Body of pancreas (tissue), 4 donors: ENCODE measurements around the gene TET2. TPM values are rescaled to one million over a fixed set of nuclear protein-coding genes. Genes with fewer than 3 reads are reported as not detected.
"Not testable (repeated sequence)": the region's sequence is repeated elsewhere in the genome, so short reads cannot be mapped to it uniquely, and the experiment has no call there.

Source experiments
- ATAC-seq: fragments of 150-250 bp; one replicate; pipeline ENCODE4 v1.9.1; 2016
- DNase-seq, 4 donors: peaks; one replicate each; pipeline ENCODE4 v3.0.0-alpha.2; 2019
- H3K27ac ChIP-seq, 4 donors: fragments of 200-600 bp; sonication (generic); 1 replicate in 3 of 4; 2 replicates in 1 of 4; pipeline versions ENCODE4 v1.5.1 to v1.6.1; 2016 to 2019; ENCODE audit warnings: mild to moderate bottlenecking in 1 of 4, mixed read lengths in 1 of 4, moderate library complexity in 1 of 4
- H3K27me3 ChIP-seq, 2 donors: fragments of 200-600 bp; sonication (generic); one replicate each; pipeline ENCODE4 v1.6.0; 2016; ENCODE audit warnings: mild to moderate bottlenecking in 1 of 2
- H3K36me3 ChIP-seq, 2 donors: fragments of 200-600 bp; sonication (generic); replicated peaks in 1 of 2; 2 replicates each; pipeline ENCODE4 v1.5.1; 2016; ENCODE audit warnings: low read depth in 2 of 2; ENCODE audit not compliant: insufficient read depth in 1 of 2
- H3K4me1 ChIP-seq: fragments of 200-600 bp; sonication (generic); one replicate; pipeline ENCODE4 v1.6.0; 2016
- H3K4me3 ChIP-seq, 2 donors: fragments of 200-600 bp; sonication (generic); 1 replicate in 1 of 2; 2 replicates in 1 of 2; pipeline ENCODE4 v1.5.1; 2016 to 2019
- H3K9me3 ChIP-seq, 3 donors: fragments of 200-600 bp; sonication (generic); 1 replicate in 2 of 3; 2 replicates in 1 of 3; pipeline ENCODE4 v1.5.1; 2016
- POLR2A ChIP-seq, 3 donors: fragments of 450-650 bp; IDR thresholded peaks; one replicate each; pipeline ENCODE4 v1.6.1; 2016; ENCODE audit warnings: antibody characterized with exemption in 3 of 3, mild to moderate bottlenecking in 2 of 3
- WGBS, 2 donors: methylation state at CpG; one replicate each; pipeline ENCODE4 v1.1.5; 2017; 5-methylcytosine and 5-hydroxymethylcytosine counted together
- intact Hi-C: fragments of 100-400 bp; cut with DNase I; formaldehyde crosslinking; loops from one replicate; pipeline ENCODE4 v1.15.1; 2023
- total RNA-seq, 2 donors: library from RNA; depleted of rRNA; stranded (reverse); fragments of >200 nt; gene quantifications; one replicate each; pipeline ENCODE4 v1.1.0, GENCODE V29; 2016
- TF ChIP-seq, protein P1 (sequence below), 7 experiments: fragments of 450-650 bp in 4 of 7; fragments of 200-600 bp in 3 of 7; sonication (generic) in 3 of 7; IDR thresholded peaks; one replicate each; pipeline ENCODE4 v1.5.1; 2016 to 2019; ENCODE audit warnings: antibody characterized with exemption in 7 of 7

The TET2 gene
- total RNA-seq, 2 donors from 2014 or later, result 11.2 to 17.5 TPM

DNA sequence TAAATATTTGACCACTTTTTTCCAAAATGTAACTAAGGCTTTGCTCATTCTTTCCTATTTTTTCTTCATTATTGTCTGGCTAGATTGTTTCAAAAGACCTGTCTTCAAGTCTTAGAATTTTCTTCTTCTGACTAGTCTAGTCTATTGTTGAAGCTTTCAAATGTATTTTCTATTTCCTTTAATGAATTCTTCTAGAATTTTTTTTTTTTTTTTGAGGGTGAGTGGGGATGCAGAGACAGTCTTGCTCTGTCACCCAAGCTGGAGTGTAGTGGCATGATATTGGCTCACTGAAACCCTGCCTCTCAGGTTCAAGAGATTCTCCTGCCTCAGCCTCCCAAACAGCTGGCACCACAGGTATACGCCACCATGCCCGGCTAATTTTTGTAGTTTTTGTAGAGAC, 141.4 kb downstream of the TET2 start:
- H3K4me1 ChIP-seq, result no peaks in the 10 kb centered on the region
- 91 to 94% methylated on average over 2 of the region's 2 CpGs for WGBS, 2 donors
- intact Hi-C loops, result no loop called here
- H3K27me3 ChIP-seq, result no peaks in the 10 kb centered on the region
- no peak for DNase-seq
- H3K36me3 ChIP-seq, result no peaks in the 10 kb centered on the region
- H3K27ac ChIP-seq, result no peak overlapping the region
- ATAC-seq, result no peak
- H3K9me3 ChIP-seq, result no peaks in the 10 kb centered on the region
- H3K4me3 ChIP-seq, result no peak overlapping the region
- no peak for TF ChIP-seq POLR2A (IDR thresholded peaks at IDR 0.05)
- TF ChIP-seq, protein P1, sequence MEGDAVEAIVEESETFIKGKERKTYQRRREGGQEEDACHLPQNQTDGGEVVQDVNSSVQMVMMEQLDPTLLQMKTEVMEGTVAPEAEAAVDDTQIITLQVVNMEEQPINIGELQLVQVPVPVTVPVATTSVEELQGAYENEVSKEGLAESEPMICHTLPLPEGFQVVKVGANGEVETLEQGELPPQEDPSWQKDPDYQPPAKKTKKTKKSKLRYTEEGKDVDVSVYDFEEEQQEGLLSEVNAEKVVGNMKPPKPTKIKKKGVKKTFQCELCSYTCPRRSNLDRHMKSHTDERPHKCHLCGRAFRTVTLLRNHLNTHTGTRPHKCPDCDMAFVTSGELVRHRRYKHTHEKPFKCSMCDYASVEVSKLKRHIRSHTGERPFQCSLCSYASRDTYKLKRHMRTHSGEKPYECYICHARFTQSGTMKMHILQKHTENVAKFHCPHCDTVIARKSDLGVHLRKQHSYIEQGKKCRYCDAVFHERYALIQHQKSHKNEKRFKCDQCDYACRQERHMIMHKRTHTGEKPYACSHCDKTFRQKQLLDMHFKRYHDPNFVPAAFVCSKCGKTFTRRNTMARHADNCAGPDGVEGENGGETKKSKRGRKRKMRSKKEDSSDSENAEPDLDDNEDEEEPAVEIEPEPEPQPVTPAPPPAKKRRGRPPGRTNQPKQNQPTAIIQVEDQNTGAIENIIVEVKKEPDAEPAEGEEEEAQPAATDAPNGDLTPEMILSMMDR (IDR thresholded peaks at IDR 0.05), result no peak

DNA sequence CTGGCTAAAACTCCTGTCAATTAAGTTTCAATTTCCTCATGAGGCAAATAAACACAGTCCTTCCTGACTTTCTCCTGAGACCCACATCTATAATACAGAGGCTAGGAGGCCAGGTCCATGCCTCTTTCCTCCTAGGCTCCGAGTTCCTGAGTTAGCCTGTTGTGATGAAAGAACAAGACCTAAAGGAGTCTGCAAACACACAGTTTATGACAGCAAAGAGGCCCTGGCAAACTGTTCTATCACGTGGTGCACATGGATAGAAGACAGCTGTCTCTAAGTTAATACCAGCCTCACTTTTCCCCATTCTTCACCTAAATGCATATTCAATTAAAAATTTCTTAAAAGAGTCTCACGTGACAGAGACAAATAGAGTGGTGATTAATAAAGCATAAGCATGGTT, 145.2 kb downstream of the TET2 start:
- Histone ChIP-seq H3K27me3 (no peaks in the 10 kb centered on the region), H3K36me3 (no peaks in the 10 kb centered on the region), H3K4me1 (no peaks in the 10 kb centered on the region), H3K4me3 (no peak overlapping the region), H3K9me3 (no peaks in the 10 kb centered on the region), H3K27ac (no peak overlapping the region)
- WGBS, 2 donors, result 68 to 70% methylated on average over 3 of the region's 3 CpGs
- intact Hi-C loops, result no loop called here
- TF ChIP-seq, protein P1 (IDR thresholded peaks at IDR 0.05), result no peak
- no peak for TF ChIP-seq POLR2A (IDR thresholded peaks at IDR 0.05)
- ATAC-seq (no peak), DNase-seq (no peak)

DNA sequence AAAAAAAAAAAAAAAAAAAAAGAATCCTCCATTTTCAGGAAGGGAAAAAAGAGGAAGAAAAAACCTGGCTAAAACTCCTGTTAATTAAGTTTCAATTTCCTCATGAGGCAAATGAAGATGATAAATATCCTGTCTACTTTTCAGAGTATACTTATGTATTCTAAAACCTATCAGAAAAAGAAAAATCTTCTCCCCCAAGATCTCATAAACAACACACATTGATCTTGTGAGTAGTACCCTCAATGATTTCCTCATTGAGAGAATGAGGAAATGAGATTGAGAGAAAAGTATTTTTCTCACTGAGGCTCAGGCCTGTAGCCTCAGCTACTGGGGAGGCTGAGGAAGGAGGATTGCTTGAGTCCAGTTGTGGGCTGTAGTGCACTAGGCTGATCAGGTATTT, 146.7 kb downstream of the TET2 start:
- Histone ChIP-seq H3K27me3 (no peaks in the 10 kb centered on the region), H3K4me3 (no peak overlapping the region), H3K36me3 (no peaks in the 10 kb centered on the region), H3K27ac (no peak overlapping the region), H3K4me1 (no peaks in the 10 kb centered on the region), H3K9me3 (no peaks in the 10 kb centered on the region)
- TF ChIP-seq, protein P1 (IDR thresholded peaks at IDR 0.05), result no peak
- no peak for TF ChIP-seq POLR2A (IDR thresholded peaks at IDR 0.05)
- ATAC-seq, result no peak
- no peak for DNase-seq
- intact Hi-C loops, result no loop called here

DNA sequence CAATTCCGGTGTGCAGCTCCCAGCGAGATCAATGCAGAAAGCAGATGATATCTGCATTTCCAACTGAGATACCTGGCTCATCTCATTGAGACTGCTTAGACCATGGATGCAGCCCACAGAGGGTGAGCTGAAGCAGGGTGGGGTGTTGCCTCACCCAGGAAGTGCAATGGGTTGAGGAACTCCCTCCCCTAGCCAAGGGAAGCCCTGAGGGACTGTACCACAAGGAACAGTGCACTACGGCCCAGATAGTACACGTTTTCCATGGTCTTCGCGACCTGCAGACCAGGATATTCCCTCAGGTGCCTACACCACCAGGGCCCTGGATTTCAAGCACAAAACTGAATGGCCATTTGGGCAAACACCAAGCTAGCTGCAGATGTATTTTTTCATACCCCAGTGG, 150.0 kb downstream of the TET2 start:
- no peaks in the 10 kb centered on the region for H3K36me3 ChIP-seq
- no peak overlapping the region for H3K27ac ChIP-seq
- no peaks in the 10 kb centered on the region for H3K27me3 ChIP-seq
- DNase-seq (no peak), ATAC-seq (no peak)
- no peak overlapping the region for H3K4me3 ChIP-seq
- H3K4me1 ChIP-seq, result no peaks in the 10 kb centered on the region
- no peaks in the 10 kb centered on the region for H3K9me3 ChIP-seq
- TF ChIP-seq, protein P1 (IDR thresholded peaks at IDR 0.05), result no peak
- TF ChIP-seq POLR2A (IDR thresholded peaks at IDR 0.05), result no peak
- 69 to 86% methylated on average over 6 of the region's 6 CpGs for WGBS, 2 donors
- intact Hi-C loops, result no loop called here

DNA sequence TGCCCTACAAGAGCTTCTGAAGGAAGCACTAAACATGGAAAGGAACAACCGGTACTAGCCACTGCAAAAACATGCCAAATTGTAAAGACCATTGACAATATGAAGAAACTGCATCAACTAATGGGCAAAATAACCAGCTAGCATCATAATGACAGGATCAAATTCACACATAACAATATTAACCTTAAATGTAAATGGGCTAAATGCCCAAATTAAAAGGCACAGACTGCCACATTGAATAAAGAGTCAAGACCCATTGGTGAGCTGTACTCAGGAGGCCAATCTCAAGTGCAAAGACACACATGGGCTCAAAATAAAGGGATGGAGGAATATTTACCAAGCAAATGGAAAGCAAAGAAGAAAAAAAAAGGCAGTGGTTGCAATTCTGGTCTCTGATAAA, 152.4 kb downstream of the TET2 start:
- H3K27ac ChIP-seq, DNase-seq, H3K36me3 ChIP-seq, intact Hi-C loops, H3K9me3 ChIP-seq, H3K27me3 ChIP-seq, ATAC-seq, H3K4me3 ChIP-seq, H3K4me1 ChIP-seq: not testable (repeated sequence)
- WGBS, 2 donors, result 95 to 100% methylated on average over 1 of the region's 1 CpG
